Stomach (tissue), 9 donors: ENCODE data around the gene VAV2. TPM values are rescaled to one million over a fixed set of nuclear protein-coding genes. Genes with fewer than 3 reads are reported as not detected.

Source experiments
- DNase-seq, 2 donors: peaks; one replicate each; pipeline versions ENCODE4 v3.0.0 to v3.0.0-alpha.2; 2013 to 2019
- H3K27ac ChIP-seq, 5 donors: fragments of 200-600 bp in 4 of 5; sonication (generic) in 4 of 5; one replicate each; pipeline ENCODE4 v1.5.1; 2013 to 2019; ENCODE audit warnings: mild to moderate bottlenecking in 1 of 5, moderate library complexity in 1 of 5
- H3K27me3 ChIP-seq, 3 donors: fragments of 200-600 bp; sonication (generic); one replicate each; pipeline ENCODE4 v1.5.1; 2017 to 2019; ENCODE audit warnings: mixed run types in 1 of 3
- H3K36me3 ChIP-seq, 4 donors: fragments of 200-600 bp; sonication (generic); 1 replicate in 3 of 4; 2 replicates in 1 of 4; pipeline ENCODE4 v1.5.1; 2016 to 2019
- H3K4me1 ChIP-seq, 4 donors: fragments of 200-600 bp; sonication (generic); one replicate each; pipeline ENCODE4 v1.5.1; 2016 to 2019
- H3K4me3 ChIP-seq, 4 donors: fragments of 200-600 bp; sonication (generic) in 3 of 4; one replicate each; pipeline ENCODE4 v1.5.1; 2016 to 2019; ENCODE audit warnings: mild to moderate bottlenecking in 1 of 4
- H3K9me3 ChIP-seq, 4 donors: fragments of 200-600 bp; sonication (generic); one replicate each; pipeline ENCODE4 v1.5.1; 2016 to 2019
- CTCF ChIP-seq, 7 experiments: fragments of 450-650 bp in 4 of 7; fragments of 200-600 bp in 3 of 7; sonication (generic) in 3 of 7; IDR thresholded peaks; one replicate each; pipeline ENCODE4 v1.5.1; 2016 to 2019; ENCODE audit warnings: antibody characterized with exemption in 7 of 7, control low read depth in 2 of 7, mild to moderate bottlenecking in 1 of 7
- EP300 ChIP-seq: sonication (generic); formaldehyde crosslinking; IDR thresholded peaks from one replicate; pipeline ENCODE4 v1.6.1; 2017; ENCODE audit warnings: antibody characterized with exemption
- POLR2A ChIP-seq, 4 donors: fragments of 450-650 bp; IDR thresholded peaks; one replicate each; pipeline ENCODE4 v1.6.1; 2016; ENCODE audit warnings: antibody characterized with exemption in 4 of 4, control low read depth in 2 of 4, mild to moderate bottlenecking in 1 of 4, moderate library complexity in 1 of 4
- POLR2AphosphoS5 ChIP-seq, 3 donors: sonication (generic); formaldehyde crosslinking; IDR thresholded peaks; one replicate each; pipeline ENCODE4 v1.6.1; 2016; ENCODE audit warnings: antibody characterized with exemption in 3 of 3
- WGBS, 5 donors: extraction: QIAGEN DNeasy Blood & Tissue Kit in 3 of 5; methylation state at CpG; one replicate each; pipeline versions ENCODE4 v1.1.5 to v1.1.7; 2013 to 2018; 5-methylcytosine and 5-hydroxymethylcytosine counted together
- intact Hi-C: fragments of 100-400 bp; cut with DNase I; formaldehyde crosslinking; loops from one replicate; pipeline ENCODE4 v1.15.1; 2023; ENCODE audit warnings: low total_unique reads
- polyA plus RNA-seq, 3 donors: library from polyadenylated mRNA; stranded (reverse); fragments of 200-250 nt; gene quantifications; one replicate each; pipeline ENCODE4 v1.2.3, GENCODE V29; 2013
- total RNA-seq, 5 donors: library from RNA; depleted of rRNA; stranded (reverse); fragments of >200 nt; gene quantifications; one replicate each; pipeline versions ENCODE4 v1.1.0 to v1.2.3, GENCODE V29; 2014 to 2016
- donor health status: healthy with polysubstance abuse.
- donor health status: Bipolar disorder and iron deficiency.
- donor health status: healthy.

VAV2 gene
- total and polyA plus RNA-seq, 8 donors = 4.1 to 14.2 (median 7.0) TPM

- intact Hi-C loops = no loop called here
- no peaks in the 10 kb centered on the region for H3K9me3 ChIP-seq
- TF ChIP-seq POLR2A (IDR thresholded peaks at IDR 0.05) (no peak), POLR2AphosphoS5 (IDR thresholded peaks at IDR 0.05) (no peak), CTCF (IDR thresholded peaks at IDR 0.05) (no peak), EP300 (no peak)
- H3K4me3 ChIP-seq = no peak overlapping the region
- H3K27ac ChIP-seq = no peak overlapping the region
- H3K27me3 ChIP-seq = no peaks in the 10 kb centered on the region
- peaks cover 0 to 8% (median 0%) of the 10 kb centered on the region in 4 donors for H3K36me3 ChIP-seq
- WGBS, 5 donors = 89 to 96% (median 94%) methylated on average over 15 to 17 of the region's 17 CpGs
- peaks cover 0 to 17% (median 4%) of the 10 kb centered on the region in 4 donors for H3K4me1 ChIP-seq
- no peak for DNase-seq
Observed at GRCh38 chr9:133921866-133922265, 70.3 kb downstream of the VAV2 start.

- 93 to 100% (median 95%) methylated on average over 2 to 12 of the region's 12 CpGs for WGBS, 5 donors
- TF ChIP-seq POLR2A (IDR thresholded peaks at IDR 0.05) (no peak), POLR2AphosphoS5 (IDR thresholded peaks at IDR 0.05) (no peak), CTCF (IDR thresholded peaks at IDR 0.05) (no peak), EP300 (no peak)
- H3K36me3 ChIP-seq = peaks cover 0 to 8% (median 0%) of the 10 kb centered on the region in 4 donors
- no peak overlapping the region for H3K27ac ChIP-seq
- DNase-seq = no peak
- H3K4me1 ChIP-seq = peaks cover 0 to 24% (median 6%) of the 10 kb centered on the region in 4 donors
- no peak overlapping the region for H3K4me3 ChIP-seq
- intact Hi-C loops = no loop called here
- no peaks in the 10 kb centered on the region for H3K9me3 ChIP-seq
- H3K27me3 ChIP-seq = no peaks in the 10 kb centered on the region
Observed at GRCh38 chr9:133920471-133920870, 71.7 kb downstream of the VAV2 start.

GRCh38 chr9:133919253-133920115 is 72.6 kb downstream of the VAV2 start:
- Histone ChIP-seq H3K9me3 (no peaks in the 10 kb centered on the region), H3K27ac (no peak overlapping the region), H3K36me3 (peaks cover 0 to 3% (median 0%) of the 10 kb centered on the region in 4 donors), H3K4me3 (no peak overlapping the region), H3K4me1 (peaks cover 0 to 33% (median 8%) of the 10 kb centered on the region in 4 donors), H3K27me3 (no peaks in the 10 kb centered on the region)
- no peak for TF ChIP-seq POLR2AphosphoS5 (IDR thresholded peaks at IDR 0.05)
- no peak for TF ChIP-seq POLR2A (IDR thresholded peaks at IDR 0.05)
- no peak for TF ChIP-seq CTCF (IDR thresholded peaks at IDR 0.05)
- TF ChIP-seq EP300 = no peak
- 78 to 87% (median 83%) methylated on average over 21 to 27 of the region's 27 CpGs for WGBS, 5 donors
- intact Hi-C loops = no loop called here
- DNase-seq = no peak

GRCh38 chr9:133918111-133918813 is 73.9 kb downstream of the VAV2 start:
- peak overlapping the region in 2 of 5 donors; percentile 1 to 22 for H3K27ac ChIP-seq
- intact Hi-C loops = no loop called here
- TF ChIP-seq POLR2A (IDR thresholded peaks at IDR 0.05) (no peak), EP300 (no peak), CTCF (IDR thresholded peaks at IDR 0.05) (no peak), POLR2AphosphoS5 (IDR thresholded peaks at IDR 0.05) (no peak)
- H3K36me3 ChIP-seq = no peaks in the 10 kb centered on the region
- H3K27me3 ChIP-seq = no peaks in the 10 kb centered on the region
- H3K4me1 ChIP-seq = peaks cover 0 to 33% (median 8%) of the 10 kb centered on the region in 4 donors
- DNase-seq = peak in 1 of 2 donors; percentile 64
- WGBS, 5 donors = 66 to 73% (median 71%) methylated on average over 23 to 24 of the region's 24 CpGs
- no peak overlapping the region for H3K4me3 ChIP-seq
- H3K9me3 ChIP-seq = no peaks in the 10 kb centered on the region
